Astrocyte of the hippocampus (primary cell): ENCODE data around the gene IGF1R.

Experiments used
- DNase-seq: peaks from one replicate; pipeline ENCODE4 v3.0.0; 2011; ENCODE audit warnings: low read depth, low spot score

IGF1R gene

GRCh38 chr15:98983334-98983733, 335.0 kb downstream of the IGF1R start:
- peak; percentile 81 for DNase-seq

DNA sequence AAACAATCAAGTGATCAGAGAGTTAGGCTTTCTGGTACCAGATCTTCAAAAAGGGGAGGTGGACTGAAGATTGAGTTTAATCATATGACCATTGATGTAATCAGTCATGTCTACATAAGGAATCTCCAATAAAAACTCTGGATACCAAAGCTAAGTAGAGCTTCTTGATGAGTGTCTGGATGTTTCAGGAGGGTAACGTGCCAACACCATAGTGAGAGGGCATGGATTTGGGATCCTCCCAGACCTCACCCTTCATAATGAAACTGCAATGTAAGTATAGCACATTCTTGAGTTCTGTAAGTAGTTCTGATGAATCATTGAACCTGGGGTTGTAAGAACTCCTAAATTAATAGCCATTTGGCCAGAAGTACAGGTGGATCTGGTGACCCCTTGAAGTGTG, 337.9 kb downstream of the IGF1R start:
- DNase-seq: no peak

GRCh38 chr15:98994892-98995291, 346.6 kb downstream of the IGF1R start:
- no peak for DNase-seq

DNA sequence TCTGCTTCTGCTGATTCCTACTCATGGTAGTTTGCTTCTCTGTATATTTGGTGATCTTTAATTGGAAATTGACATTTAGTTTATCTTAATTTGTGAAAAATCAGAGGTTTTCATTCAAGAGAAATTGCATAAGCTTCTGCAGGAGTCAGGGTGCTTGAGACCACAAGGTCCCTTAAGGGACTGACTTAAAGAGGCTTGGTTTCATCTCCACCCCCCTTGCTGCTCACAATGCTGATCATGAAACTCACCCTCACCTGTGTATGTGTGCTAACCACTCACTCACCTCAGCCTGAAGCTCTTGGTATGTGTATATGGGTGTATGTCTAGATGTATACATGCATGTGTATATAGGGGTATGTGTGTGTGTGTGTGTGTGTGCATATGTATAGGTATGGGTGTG, 347.8 kb downstream of the IGF1R start:
- DNase-seq: no peak

DNA sequence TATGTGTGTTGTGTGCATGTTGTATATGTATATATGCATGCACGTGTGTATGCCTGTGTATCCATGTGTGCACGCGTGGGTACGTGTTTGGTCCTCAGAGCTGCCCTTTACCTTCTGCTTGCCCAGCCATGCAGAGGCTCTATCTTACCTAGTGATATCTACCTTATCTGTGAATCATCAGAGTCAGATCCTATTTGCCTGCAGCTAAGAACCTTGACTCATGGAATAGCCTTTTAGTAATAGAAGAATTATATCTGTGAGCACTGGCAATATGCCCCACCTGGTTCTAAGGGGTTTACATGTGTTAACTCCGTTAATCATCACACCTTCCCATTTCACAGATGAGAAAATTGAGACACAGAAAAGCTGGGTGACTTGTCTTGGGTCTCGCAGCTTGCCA, 348.3 kb downstream of the IGF1R start:
- DNase-seq: no peak

DNA sequence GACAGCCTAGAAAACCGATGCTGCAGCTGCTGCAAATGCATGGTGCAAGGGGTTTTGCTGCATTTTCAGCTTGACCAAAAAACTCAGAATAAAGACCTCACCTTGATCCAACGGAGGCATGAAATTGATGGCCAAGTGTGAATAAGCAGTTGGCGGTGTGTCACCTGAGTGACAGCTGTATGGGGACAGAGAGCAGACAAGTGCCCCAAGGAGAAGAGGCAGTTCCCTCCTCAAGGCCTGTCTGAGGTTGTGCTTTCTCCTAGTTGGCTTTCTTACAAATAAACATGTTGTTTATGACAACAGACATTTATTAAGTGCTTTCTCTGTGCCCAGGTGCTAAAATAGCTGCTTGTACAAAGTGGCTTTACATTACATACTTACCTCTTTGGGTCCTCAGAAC, 349.0 kb downstream of the IGF1R start:
- DNase-seq: no peak

GRCh38 chr15:98997755-98998154, 349.4 kb downstream of the IGF1R start:
- no peak for DNase-seq

- no peak for DNase-seq
Observed at GRCh38 chr15:98998279-98998678, 349.9 kb downstream of the IGF1R start.

GRCh38 chr15:98999233-98999632, 350.9 kb downstream of the IGF1R start:
- no peak for DNase-seq

DNA sequence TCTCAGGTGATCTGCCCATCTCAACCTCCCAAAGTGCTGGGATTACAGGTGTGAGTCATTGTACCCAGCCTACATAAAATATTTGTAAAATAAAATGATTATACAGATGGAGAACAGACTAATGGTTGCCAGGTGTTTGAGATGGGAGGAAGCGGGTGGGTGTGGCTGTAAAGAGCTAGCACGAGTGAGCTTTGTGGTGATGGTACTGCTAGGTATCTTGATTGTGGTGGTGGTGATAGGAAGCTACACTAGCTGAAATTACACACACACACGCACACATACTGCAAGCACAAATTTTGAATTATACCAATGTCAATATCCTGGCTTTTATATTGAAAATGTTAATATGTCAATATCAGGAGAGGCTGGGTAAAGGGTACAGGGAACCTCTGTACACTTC, 353.9 kb downstream of the IGF1R start:
- DNase-seq: no peak

- DNase-seq: peak; percentile 20
Observed at GRCh38 chr15:99003317-99003716, 355.0 kb downstream of the IGF1R start.

DNA sequence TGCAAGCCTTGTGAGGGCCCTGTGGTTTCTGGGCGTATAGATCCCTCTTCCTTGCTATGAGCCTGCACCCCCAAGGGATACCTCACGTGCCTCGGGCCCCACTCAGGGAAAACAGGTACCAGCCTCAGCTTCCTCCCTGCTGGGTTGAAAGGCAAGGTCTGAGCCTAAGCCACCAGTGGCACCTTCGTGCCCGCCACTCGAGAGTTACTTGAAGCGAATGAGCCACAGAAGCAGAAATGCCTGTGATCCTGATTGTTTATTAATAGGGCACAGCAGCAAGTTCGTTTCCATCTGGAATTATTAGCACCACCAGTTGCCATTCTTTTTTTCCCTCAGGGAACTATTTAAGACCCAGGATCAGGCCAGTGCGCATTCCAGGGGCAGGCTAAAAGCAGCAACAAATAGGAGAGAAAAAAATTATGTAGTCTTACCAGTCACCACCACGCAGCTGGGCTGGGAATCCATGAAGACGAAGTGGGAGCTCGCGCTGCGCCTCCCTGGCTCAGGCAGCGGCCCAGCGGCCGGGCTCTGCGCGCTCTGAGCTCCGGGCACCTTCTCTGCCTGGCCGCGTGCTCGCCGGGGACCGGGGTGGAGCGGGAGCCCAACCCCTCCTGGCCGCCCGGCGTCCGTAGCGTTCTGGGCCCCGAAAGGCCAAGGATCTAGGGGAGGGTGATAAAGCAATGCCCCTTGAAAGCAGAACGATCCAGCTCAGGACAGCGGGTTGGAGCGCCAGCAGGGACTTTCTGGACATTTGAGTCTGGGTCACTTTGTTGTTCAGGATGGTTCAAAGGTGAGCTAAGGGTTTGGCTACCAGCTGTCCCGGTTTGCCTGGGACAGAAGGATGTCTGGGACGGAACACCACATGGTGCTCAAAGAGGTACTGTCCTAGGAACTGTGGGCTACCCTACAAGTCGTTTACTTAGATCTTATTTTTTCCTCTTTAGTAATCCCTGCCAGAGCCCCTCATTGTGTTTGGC, 356.9 kb downstream of the IGF1R start:
- DNase-seq: peak; percentile 16

DNA sequence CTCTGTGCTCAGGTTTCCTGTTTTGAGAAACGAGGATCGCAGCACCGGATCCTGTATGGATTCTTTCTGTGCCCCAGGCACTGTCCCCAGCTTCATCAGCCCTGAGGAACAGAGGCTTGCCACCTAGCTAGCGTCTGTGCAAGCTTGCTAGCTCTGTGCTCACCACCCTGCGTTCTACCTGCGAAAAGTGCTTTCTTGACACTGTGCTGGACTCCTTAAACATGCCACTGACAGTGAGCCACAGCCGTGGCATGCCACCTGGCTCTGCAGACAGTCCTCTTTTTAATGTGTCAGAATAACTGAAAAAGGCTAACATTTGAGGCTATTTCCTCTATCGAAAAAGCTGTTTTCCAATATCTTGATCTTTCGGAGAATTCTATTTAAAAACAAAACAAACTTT, 357.8 kb downstream of the IGF1R start:
- no peak for DNase-seq

- no peak for DNase-seq
Observed at GRCh38 chr15:99006904-99007495, 358.7 kb downstream of the IGF1R start.

GRCh38 chr15:99009741-99010330, 361.5 kb downstream of the IGF1R start:
- no peak for DNase-seq

DNA sequence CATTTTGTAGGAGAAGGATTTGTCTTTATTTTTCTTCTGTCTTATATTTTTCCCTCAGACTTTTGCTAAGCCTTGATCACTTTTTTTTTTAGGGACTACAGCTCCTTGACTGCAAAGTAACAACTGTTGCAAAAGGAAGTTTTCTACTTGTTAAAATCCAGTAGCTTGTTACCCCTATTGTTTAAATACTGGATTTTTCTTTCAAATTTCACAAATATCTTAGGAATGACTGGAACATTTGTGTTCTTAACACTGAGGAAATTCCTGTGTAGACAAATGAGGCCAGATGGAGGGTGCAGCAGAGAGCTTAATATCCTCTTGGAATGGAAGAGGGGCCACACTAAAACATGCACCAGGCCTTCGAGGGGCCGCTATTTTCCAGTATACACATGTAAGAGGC, 362.4 kb downstream of the IGF1R start:
- DNase-seq: peak; percentile 21
